ENCODE measurements around the gene HTT.
A peak's percentile ranks its signal among the peaks of the same experiment; 100 is the strongest.

HTT gene

GRCh38 chr4:3119464-3119863 lies 45.0 kb downstream of the HTT start:
- no peak overlapping the region for H3K27ac ChIP-seq (replicated peaks; ENCODE audit: low read length)
- H3K27me3 ChIP-seq (ENCODE audit: control insufficient read depth in 3 of 3, insufficient read depth in 3 of 3, low read depth in 1 of 3, low read length in 3 of 3): no peaks in the 10 kb centered on the region
- no peak overlapping the region for H4K91ac ChIP-seq (ENCODE audit: low read depth, low read length, poor library complexity)
- no peaks in the 10 kb centered on the region for H3K4me1 ChIP-seq (ENCODE audit: control insufficient read depth in 2 of 2, insufficient read depth in 1 of 2, low read depth in 1 of 2, low read length in 2 of 2)
- no peak overlapping the region for H2BK12ac ChIP-seq (ENCODE audit: low read length)
- no peak overlapping the region for H2BK15ac ChIP-seq (ENCODE audit: low read length)
- H3K9me3 ChIP-seq (replicated peaks in 1 of 2; ENCODE audit: control insufficient read depth in 2 of 2, insufficient read depth in 1 of 2, low read depth in 1 of 2, low read length in 2 of 2): peaks cover 0 to 4% of the 10 kb centered on the region in 2 donors
- H3K4ac ChIP-seq (ENCODE audit: low read length): no peak overlapping the region
- peaks cover 2% of the 10 kb centered on the region for H3K79me1 ChIP-seq (ENCODE audit: low read depth, low read length)
- H2AK5ac ChIP-seq (ENCODE audit: low read depth, low read length): no peak overlapping the region
- no peak for DNase-seq (ENCODE audit: low spot score)
- no peak overlapping the region for H2AFZ ChIP-seq (ENCODE audit: low read length)
- H3K9ac ChIP-seq (ENCODE audit: low read depth, low read length, poor library complexity): no peak overlapping the region
- no peak overlapping the region for H3K14ac ChIP-seq (ENCODE audit: low read length)
- no peak overlapping the region for H3K18ac ChIP-seq (ENCODE audit: low read length)
- WGBS, 2 donors (ENCODE audit: extremely low coverage in 2 of 2, insufficient read length in 2 of 2, insufficient replicate concordance in 1 of 2): no CpG with 5 or more reads among the region's 2 CpGs
- H3K36me3 ChIP-seq (replicated peaks in 1 of 2; ENCODE audit: control insufficient read depth in 2 of 2, insufficient read depth in 2 of 2, low read length in 2 of 2): peaks cover 35 to 96% of the 10 kb centered on the region in 2 donors
- no peak overlapping the region for H4K8ac ChIP-seq (ENCODE audit: low read depth, low read length)
- no peak overlapping the region for H3K23ac ChIP-seq (ENCODE audit: low read depth, low read length, poor library complexity)
- H3K4me2 ChIP-seq (ENCODE audit: insufficient read depth, low read length, poor library complexity, severe bottlenecking): no peak overlapping the region
- no peak overlapping the region for H2BK5ac ChIP-seq (ENCODE audit: low read length)
- H3K4me3 ChIP-seq (ENCODE audit: low read length in 2 of 2): no peak overlapping the region
- H2BK120ac ChIP-seq (ENCODE audit: low read depth, low read length): no peak overlapping the region

DNA sequence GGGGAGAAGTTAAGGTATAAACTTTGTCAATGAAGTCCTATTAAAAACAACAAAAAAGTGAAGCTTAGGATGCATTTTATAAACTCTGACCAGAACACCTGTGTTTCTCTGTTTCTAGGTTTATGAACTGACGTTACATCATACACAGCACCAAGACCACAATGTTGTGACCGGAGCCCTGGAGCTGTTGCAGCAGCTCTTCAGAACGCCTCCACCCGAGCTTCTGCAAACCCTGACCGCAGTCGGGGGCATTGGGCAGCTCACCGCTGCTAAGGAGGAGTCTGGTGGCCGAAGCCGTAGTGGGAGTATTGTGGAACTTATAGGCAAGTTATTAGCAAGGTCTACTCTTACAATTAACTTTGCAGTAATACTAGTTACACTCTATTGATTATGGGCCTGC lies 46.6 kb downstream of the HTT start:
- no peak overlapping the region for H3K4me2 ChIP-seq (ENCODE audit: insufficient read depth, low read length, poor library complexity, severe bottlenecking)
- H2BK5ac ChIP-seq (ENCODE audit: low read length): no peak overlapping the region
- H2BK12ac ChIP-seq (ENCODE audit: low read length): no peak overlapping the region
- no peak overlapping the region for H3K18ac ChIP-seq (ENCODE audit: low read length)
- peaks cover 0 to 4% of the 10 kb centered on the region in 2 donors for H3K9me3 ChIP-seq (replicated peaks in 1 of 2; ENCODE audit: control insufficient read depth in 2 of 2, insufficient read depth in 1 of 2, low read depth in 1 of 2, low read length in 2 of 2)
- no peak overlapping the region for H2BK120ac ChIP-seq (ENCODE audit: low read depth, low read length)
- no peak overlapping the region for H2AFZ ChIP-seq (ENCODE audit: low read length)
- no peaks in the 10 kb centered on the region for H3K27me3 ChIP-seq (ENCODE audit: control insufficient read depth in 3 of 3, insufficient read depth in 3 of 3, low read depth in 1 of 3, low read length in 3 of 3)
- peaks cover 2% of the 10 kb centered on the region for H3K79me1 ChIP-seq (ENCODE audit: low read depth, low read length)
- no peak overlapping the region for H3K4me3 ChIP-seq (ENCODE audit: low read length in 2 of 2)
- H2BK15ac ChIP-seq (ENCODE audit: low read length): no peak overlapping the region
- no peak overlapping the region for H3K4ac ChIP-seq (ENCODE audit: low read length)
- H4K91ac ChIP-seq (ENCODE audit: low read depth, low read length, poor library complexity): no peak overlapping the region
- H4K8ac ChIP-seq (ENCODE audit: low read depth, low read length): no peak overlapping the region
- no peak overlapping the region for H3K23ac ChIP-seq (ENCODE audit: low read depth, low read length, poor library complexity)
- H3K9ac ChIP-seq (ENCODE audit: low read depth, low read length, poor library complexity): no peak overlapping the region
- WGBS, 2 donors (ENCODE audit: extremely low coverage in 2 of 2, insufficient read length in 2 of 2, insufficient replicate concordance in 1 of 2): no CpG with 5 or more reads among the region's 9 CpGs
- H3K36me3 ChIP-seq (replicated peaks in 1 of 2; ENCODE audit: control insufficient read depth in 2 of 2, insufficient read depth in 2 of 2, low read length in 2 of 2): peaks cover 29 to 94% of the 10 kb centered on the region in 2 donors
- no peak overlapping the region for H3K14ac ChIP-seq (ENCODE audit: low read length)
- no peaks in the 10 kb centered on the region for H3K4me1 ChIP-seq (ENCODE audit: control insufficient read depth in 2 of 2, insufficient read depth in 1 of 2, low read depth in 1 of 2, low read length in 2 of 2)
- no peak overlapping the region for H3K27ac ChIP-seq (replicated peaks; ENCODE audit: low read length)
- no peak for DNase-seq (ENCODE audit: low spot score)
- no peak overlapping the region for H2AK5ac ChIP-seq (ENCODE audit: low read depth, low read length)

DNA sequence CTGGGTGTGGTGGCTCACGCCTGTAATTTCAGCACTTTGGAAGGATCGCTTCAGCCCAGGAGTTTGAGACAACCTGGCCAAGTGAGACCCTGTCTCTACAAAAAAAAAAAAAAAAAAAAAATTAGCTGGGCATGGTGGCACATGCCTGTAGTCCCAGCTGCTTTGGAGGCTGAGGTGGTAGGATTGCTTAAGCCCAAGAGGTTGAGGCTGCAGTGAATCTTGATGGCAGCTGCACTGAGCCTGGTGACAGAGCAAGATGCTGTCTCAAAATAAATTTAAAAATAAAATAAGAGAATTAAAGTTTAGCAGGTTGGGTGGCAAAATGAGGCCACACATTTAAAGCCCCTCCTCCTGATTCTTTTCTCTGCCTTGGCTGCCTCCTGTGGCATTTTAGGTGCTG lies 47.1 kb downstream of the HTT start:
- Histone ChIP-seq H3K27ac (replicated peaks; ENCODE audit: low read length) (no peak overlapping the region), H3K4me3 (ENCODE audit: low read length in 2 of 2) (no peak overlapping the region), H3K4me1 (ENCODE audit: control insufficient read depth in 2 of 2, insufficient read depth in 1 of 2, low read depth in 1 of 2, low read length in 2 of 2) (no peaks in the 10 kb centered on the region), H3K27me3 (ENCODE audit: control insufficient read depth in 3 of 3, insufficient read depth in 3 of 3, low read depth in 1 of 3, low read length in 3 of 3) (no peaks in the 10 kb centered on the region), H3K18ac (ENCODE audit: low read length) (no peak overlapping the region), H3K23ac (ENCODE audit: low read depth, low read length, poor library complexity) (no peak overlapping the region), H2AFZ (ENCODE audit: low read length) (no peak overlapping the region), H3K4ac (ENCODE audit: low read length) (no peak overlapping the region), H4K8ac (ENCODE audit: low read depth, low read length) (no peak overlapping the region), H2BK12ac (ENCODE audit: low read length) (no peak overlapping the region), H3K9ac (ENCODE audit: low read depth, low read length, poor library complexity) (no peak overlapping the region), H3K4me2 (ENCODE audit: insufficient read depth, low read length, poor library complexity, severe bottlenecking) (no peak overlapping the region), H2BK120ac (ENCODE audit: low read depth, low read length) (no peak overlapping the region), H3K79me1 (ENCODE audit: low read depth, low read length) (peaks cover 2% of the 10 kb centered on the region), H3K14ac (ENCODE audit: low read length) (no peak overlapping the region), H2AK5ac (ENCODE audit: low read depth, low read length) (no peak overlapping the region), H3K9me3 (replicated peaks in 1 of 2; ENCODE audit: control insufficient read depth in 2 of 2, insufficient read depth in 1 of 2, low read depth in 1 of 2, low read length in 2 of 2) (peaks cover 0 to 4% of the 10 kb centered on the region in 2 donors), H4K91ac (ENCODE audit: low read depth, low read length, poor library complexity) (no peak overlapping the region), H3K36me3 (replicated peaks in 1 of 2; ENCODE audit: control insufficient read depth in 2 of 2, insufficient read depth in 2 of 2, low read length in 2 of 2) (peaks cover 25 to 94% of the 10 kb centered on the region in 2 donors), H2BK5ac (ENCODE audit: low read length) (no peak overlapping the region), H2BK15ac (ENCODE audit: low read length) (no peak overlapping the region)
- WGBS, 2 donors (ENCODE audit: extremely low coverage in 2 of 2, insufficient read length in 2 of 2, insufficient replicate concordance in 1 of 2): no CpG with 5 or more reads among the region's 2 CpGs
- DNase-seq (ENCODE audit: low spot score): no peak

- H4K8ac ChIP-seq (ENCODE audit: low read depth, low read length): no peak overlapping the region
- no peak overlapping the region for H3K4me2 ChIP-seq (ENCODE audit: insufficient read depth, low read length, poor library complexity, severe bottlenecking)
- no peak overlapping the region for H2BK5ac ChIP-seq (ENCODE audit: low read length)
- no peak overlapping the region for H3K9ac ChIP-seq (ENCODE audit: low read depth, low read length, poor library complexity)
- no CpG with 5 or more reads among the region's 9 CpGs for WGBS, 2 donors (ENCODE audit: extremely low coverage in 2 of 2, insufficient read length in 2 of 2, insufficient replicate concordance in 1 of 2)
- no peaks in the 10 kb centered on the region for H3K27me3 ChIP-seq (ENCODE audit: control insufficient read depth in 3 of 3, insufficient read depth in 3 of 3, low read depth in 1 of 3, low read length in 3 of 3)
- no peak overlapping the region for H3K4ac ChIP-seq (ENCODE audit: low read length)
- peaks cover 2% of the 10 kb centered on the region for H3K79me1 ChIP-seq (ENCODE audit: low read depth, low read length)
- peak overlapping the region in 1 of 2 donors; percentile 52 for H3K4me3 ChIP-seq (ENCODE audit: low read length in 2 of 2)
- no peak for DNase-seq (ENCODE audit: low spot score)
- no peak overlapping the region for H3K27ac ChIP-seq (replicated peaks; ENCODE audit: low read length)
- no peak overlapping the region for H3K18ac ChIP-seq (ENCODE audit: low read length)
- no peak overlapping the region for H2BK120ac ChIP-seq (ENCODE audit: low read depth, low read length)
- no peak overlapping the region for H2AFZ ChIP-seq (ENCODE audit: low read length)
- H3K23ac ChIP-seq (ENCODE audit: low read depth, low read length, poor library complexity): no peak overlapping the region
- H3K9me3 ChIP-seq (replicated peaks in 1 of 2; ENCODE audit: control insufficient read depth in 2 of 2, insufficient read depth in 1 of 2, low read depth in 1 of 2, low read length in 2 of 2): peaks cover 0 to 4% of the 10 kb centered on the region in 2 donors
- no peak overlapping the region for H4K91ac ChIP-seq (ENCODE audit: low read depth, low read length, poor library complexity)
- H3K14ac ChIP-seq (ENCODE audit: low read length): no peak overlapping the region
- H2BK15ac ChIP-seq (ENCODE audit: low read length): no peak overlapping the region
- H3K36me3 ChIP-seq (replicated peaks in 1 of 2; ENCODE audit: control insufficient read depth in 2 of 2, insufficient read depth in 2 of 2, low read length in 2 of 2): peaks cover 27 to 94% of the 10 kb centered on the region in 2 donors
- H2BK12ac ChIP-seq (ENCODE audit: low read length): no peak overlapping the region
- no peaks in the 10 kb centered on the region for H3K4me1 ChIP-seq (ENCODE audit: control insufficient read depth in 2 of 2, insufficient read depth in 1 of 2, low read depth in 1 of 2, low read length in 2 of 2)
- no peak overlapping the region for H2AK5ac ChIP-seq (ENCODE audit: low read depth, low read length)
Observed at GRCh38 chr4:3122081-3122563, 47.6 kb downstream of the HTT start.
